DOHH2 (cell line): Measurements from ENCODE around the gene HMHB1.
A peak's percentile ranks its signal among the peaks of the same experiment; 100 is the strongest.

Experiments used
- H3F3A ChIP-seq: fragments of 200-600 bp; sonication (generic), shearing (Covaris generic); 2 replicates; pipeline ENCODE4 v1.6.0; 2016; ENCODE audit warnings: antibody characterized with exemption, mild to moderate bottlenecking; ENCODE audit not compliant: control insufficient read depth, insufficient read depth
- H3K27ac ChIP-seq: fragments of 200-600 bp; sonication (generic); 2 replicates; pipeline ENCODE4 v1.5.1; 2014; ENCODE audit warnings: low read depth, mild to moderate bottlenecking, low read length, moderate library complexity
- H3K27me3 ChIP-seq: fragments of 200-600 bp; sonication (generic); 2 replicates; pipeline ENCODE4 v1.6.1; 2014; ENCODE audit warnings: mild to moderate bottlenecking, low read length, mixed read lengths; ENCODE audit not compliant: control insufficient read depth
- H3K36me3 ChIP-seq: fragments of 200-600 bp; sonication (generic); 2 replicates; pipeline ENCODE4 v1.6.1; 2014; ENCODE audit warnings: mild to moderate bottlenecking, low read length, moderate library complexity, mixed read lengths; ENCODE audit not compliant: control insufficient read depth
- H3K4me1 ChIP-seq: fragments of 200-600 bp; sonication (generic); 2 replicates; pipeline ENCODE4 v1.6.1; 2014; ENCODE audit warnings: mild to moderate bottlenecking, low read length, mixed read lengths; ENCODE audit not compliant: control insufficient read depth
- H3K4me2 ChIP-seq: fragments of 200-600 bp; sonication (generic); 2 replicates; pipeline ENCODE4 v1.6.0; 2014; ENCODE audit warnings: mild to moderate bottlenecking, low read length, moderate library complexity
- H3K4me3 ChIP-seq: fragments of 200-600 bp; sonication (generic); 2 replicates; pipeline ENCODE4 v1.5.1; 2014; ENCODE audit warnings: mild to moderate bottlenecking, low read length, mixed read lengths
- H3K79me2 ChIP-seq: fragments of 200-600 bp; sonication (generic); 2 replicates; pipeline ENCODE4 v1.6.1; 2014; ENCODE audit warnings: mild to moderate bottlenecking, low read length, mixed read lengths; ENCODE audit not compliant: control insufficient read depth
- H3K9me2 ChIP-seq: fragments of 200-600 bp; sonication (generic); replicated peaks from 2 replicates; pipeline ENCODE4 v1.6.1; 2014; ENCODE audit warnings: mild to moderate bottlenecking, low read length, mixed read lengths; ENCODE audit not compliant: control insufficient read depth
- H3K9me3 ChIP-seq: fragments of 200-600 bp; sonication (generic); 2 replicates; pipeline ENCODE4 v1.6.1; 2014; ENCODE audit warnings: antibody characterized with exemption, low read length, mixed read lengths; ENCODE audit not compliant: control insufficient read depth, insufficient read depth
- H4K20me1 ChIP-seq: fragments of 200-600 bp; sonication (generic); 2 replicates; pipeline ENCODE4 v1.6.0; 2014; ENCODE audit warnings: low read depth, mild to moderate bottlenecking, antibody characterized with exemption, low read length, moderate library complexity; ENCODE audit not compliant: control insufficient read depth, insufficient read depth
- CTCF ChIP-seq: fragments of 200-600 bp; sonication (generic); IDR thresholded peaks from one replicate; pipeline ENCODE4 v1.5.1; 2014; ENCODE audit warnings: antibody characterized with exemption, mild to moderate bottlenecking, low read depth, low read length; ENCODE audit not compliant: poor library complexity, severe bottlenecking
- EZH2phosphoT487 ChIP-seq: fragments of 200-600 bp; sonication (generic); IDR thresholded peaks from 2 replicates; pipeline ENCODE4 v1.6.1; 2017; ENCODE audit warnings: borderline replicate concordance, mild to moderate bottlenecking, antibody characterized with exemption, low read length, moderate library complexity, mixed read lengths

The HMHB1 gene

GRCh38 chr5:143788401-143788800, 23.6 kb upstream of the HMHB1 start:
- TF ChIP-seq EZH2phosphoT487: no peak
- TF ChIP-seq CTCF: no peak
- Histone ChIP-seq H3K4me2 (no peak overlapping the region), H3K36me3 (no peaks in the 10 kb centered on the region), H3K27me3 (no peaks in the 10 kb centered on the region), H3K4me1 (peaks cover 9% of the 10 kb centered on the region), H3K9me3 (no peaks in the 10 kb centered on the region), H3K9me2 (no peaks in the 10 kb centered on the region), H3K27ac (no peak overlapping the region), H3K79me2 (no peaks in the 10 kb centered on the region), H3K4me3 (no peak overlapping the region), H3F3A (no peaks in the 10 kb centered on the region), H4K20me1 (no peaks in the 10 kb centered on the region)

- Histone ChIP-seq H3K36me3 (no peaks in the 10 kb centered on the region), H3K4me1 (peaks cover 9% of the 10 kb centered on the region), H3K27me3 (no peaks in the 10 kb centered on the region), H3K9me3 (no peaks in the 10 kb centered on the region), H3K27ac (no peak overlapping the region), H4K20me1 (no peaks in the 10 kb centered on the region), H3K9me2 (no peaks in the 10 kb centered on the region), H3K79me2 (no peaks in the 10 kb centered on the region), H3F3A (no peaks in the 10 kb centered on the region), H3K4me3 (no peak overlapping the region), H3K4me2 (no peak overlapping the region)
- TF ChIP-seq CTCF: no peak
- no peak for TF ChIP-seq EZH2phosphoT487
Measured at GRCh38 chr5:143790457-143791112, 21.4 kb upstream of the HMHB1 start.

GRCh38 chr5:143791848-143792731, 19.9 kb upstream of the HMHB1 start:
- H3K9me3 ChIP-seq: no peaks in the 10 kb centered on the region
- H3K79me2 ChIP-seq: no peaks in the 10 kb centered on the region
- no peaks in the 10 kb centered on the region for H3K9me2 ChIP-seq
- H4K20me1 ChIP-seq: no peaks in the 10 kb centered on the region
- H3K27ac ChIP-seq: no peak overlapping the region
- no peak for TF ChIP-seq CTCF
- no peaks in the 10 kb centered on the region for H3K27me3 ChIP-seq
- H3K36me3 ChIP-seq: no peaks in the 10 kb centered on the region
- H3F3A ChIP-seq: no peaks in the 10 kb centered on the region
- no peak overlapping the region for H3K4me3 ChIP-seq
- peaks cover 18% of the 10 kb centered on the region for H3K4me1 ChIP-seq
- peak overlapping the region; percentile 23 for H3K4me2 ChIP-seq
